ENCODE measurements around the gene FRS2.
"Not testable (repeated sequence)": the region's sequence is repeated elsewhere in the genome, so short reads cannot be mapped to it uniquely, and the experiment has no call there.

The FRS2 gene, protein sequence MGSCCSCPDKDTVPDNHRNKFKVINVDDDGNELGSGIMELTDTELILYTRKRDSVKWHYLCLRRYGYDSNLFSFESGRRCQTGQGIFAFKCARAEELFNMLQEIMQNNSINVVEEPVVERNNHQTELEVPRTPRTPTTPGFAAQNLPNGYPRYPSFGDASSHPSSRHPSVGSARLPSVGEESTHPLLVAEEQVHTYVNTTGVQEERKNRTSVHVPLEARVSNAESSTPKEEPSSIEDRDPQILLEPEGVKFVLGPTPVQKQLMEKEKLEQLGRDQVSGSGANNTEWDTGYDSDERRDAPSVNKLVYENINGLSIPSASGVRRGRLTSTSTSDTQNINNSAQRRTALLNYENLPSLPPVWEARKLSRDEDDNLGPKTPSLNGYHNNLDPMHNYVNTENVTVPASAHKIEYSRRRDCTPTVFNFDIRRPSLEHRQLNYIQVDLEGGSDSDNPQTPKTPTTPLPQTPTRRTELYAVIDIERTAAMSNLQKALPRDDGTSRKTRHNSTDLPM

DNA sequence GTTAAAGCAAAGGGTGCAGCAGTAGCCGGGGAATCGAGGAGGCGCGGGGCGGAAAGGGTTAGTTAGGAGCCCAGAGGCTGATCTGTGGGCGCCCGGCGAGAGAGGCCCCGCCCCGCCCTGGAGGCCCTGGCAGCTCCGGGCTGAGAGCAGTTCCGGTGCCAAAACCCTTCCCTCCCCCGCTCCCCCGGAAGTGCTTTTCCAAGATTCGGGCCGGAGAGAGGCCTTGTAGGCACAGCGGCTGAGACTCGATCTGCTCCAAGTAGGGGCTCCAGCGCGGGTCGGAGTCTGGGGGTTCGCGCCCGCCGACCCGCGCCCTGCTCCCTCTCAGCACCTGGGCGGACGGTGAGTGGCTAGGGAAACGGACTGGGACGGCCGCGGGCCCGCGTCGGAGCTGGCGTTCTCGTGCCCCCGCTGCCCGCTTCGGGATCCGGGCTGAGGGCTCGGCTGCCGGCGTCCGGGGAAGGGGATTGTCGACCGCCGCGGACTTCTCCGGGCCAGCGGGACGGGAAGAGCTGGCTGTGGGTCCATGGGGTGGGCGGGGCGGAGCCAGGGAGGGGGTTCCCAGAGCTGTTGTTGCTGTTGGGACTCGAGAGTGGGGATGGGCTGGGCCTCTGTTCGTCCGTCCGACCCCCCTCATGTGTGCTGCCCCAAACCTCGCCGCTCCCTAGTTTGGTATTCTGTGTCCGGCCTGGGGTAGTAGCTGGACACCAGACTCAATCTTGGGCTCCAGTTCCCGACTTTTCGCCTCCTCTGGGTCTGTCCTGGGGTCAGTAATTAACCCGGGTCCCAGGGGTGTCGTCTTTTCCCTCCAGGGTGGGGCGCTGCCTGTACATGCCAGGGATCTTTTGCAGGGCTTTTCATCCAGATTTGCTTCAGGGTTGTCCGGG lies at the start of gene FRS2:
Gene FRS2, plus strand, starts transcription at position 200 of the 887 bp plus-strand sequence. CDS start 98,643 bp downstream, outside the sequence.
- DNase-seq (ENCODE audit: low read depth in 2 of 2) = peak; percentile 77 to 88

DNA sequence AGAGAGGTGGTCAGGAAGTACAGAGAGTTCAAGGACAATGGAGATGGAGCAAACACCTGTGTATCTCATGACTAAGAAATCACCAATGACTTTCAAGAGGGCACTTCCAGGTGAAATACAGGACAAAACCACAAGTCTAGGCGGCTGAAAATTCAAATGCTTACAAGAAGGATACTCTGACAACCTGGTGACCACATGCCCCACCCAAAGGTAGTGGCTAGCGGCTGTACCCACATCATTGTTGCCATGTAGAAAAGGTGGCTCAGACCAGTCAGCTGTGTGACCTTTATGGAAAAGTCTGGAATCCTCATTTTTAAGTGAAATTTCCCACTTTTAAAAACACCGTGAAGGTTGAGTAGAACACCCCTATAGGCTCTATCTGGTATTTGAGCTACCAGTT lies 48.6 kb upstream of the FRS2 start:
- DNase-seq (ENCODE audit: low read depth in 2 of 2) = no peak

DNA sequence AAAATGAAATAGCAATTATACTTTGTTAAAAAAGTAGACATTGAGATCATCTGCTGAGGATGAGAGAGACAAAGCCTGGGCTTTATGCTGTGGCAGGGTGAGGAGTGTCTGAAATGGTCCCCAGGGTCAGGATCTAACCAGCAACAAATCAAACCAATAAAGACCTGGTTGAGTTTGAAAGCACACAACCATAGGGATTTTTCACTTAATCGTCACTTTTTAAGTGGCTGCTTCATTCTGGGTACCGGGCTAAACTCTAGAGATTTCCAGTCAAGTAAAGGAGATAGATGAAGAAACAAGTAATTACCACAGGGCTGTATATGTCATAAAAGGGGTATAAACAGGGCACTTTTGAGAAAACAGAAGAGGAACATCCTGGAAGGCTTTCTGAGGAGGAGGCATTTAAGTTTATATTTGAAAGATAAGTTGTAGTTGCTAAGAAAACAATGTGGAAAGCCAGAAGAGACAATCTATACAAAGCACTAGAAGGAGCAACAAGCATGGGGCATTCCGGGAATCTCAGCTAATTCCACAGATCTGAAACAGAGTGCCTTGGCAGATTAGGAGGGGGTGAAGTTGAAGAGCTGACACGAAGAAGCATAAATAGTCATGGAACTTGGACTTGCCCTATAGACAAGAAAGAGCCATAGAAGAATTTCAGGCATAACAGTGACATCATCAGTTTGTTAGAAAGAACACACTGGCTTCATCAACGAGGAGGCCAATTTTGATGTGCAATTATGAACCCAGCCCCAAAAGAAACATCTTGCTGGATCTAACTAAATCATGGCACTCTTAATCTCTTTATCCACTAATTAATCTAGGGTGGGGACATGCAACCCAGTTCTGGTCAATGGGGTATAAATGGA lies 46.9 kb upstream of the FRS2 start:
- DNase-seq (ENCODE audit: low read depth in 2 of 2) = no peak

DNA sequence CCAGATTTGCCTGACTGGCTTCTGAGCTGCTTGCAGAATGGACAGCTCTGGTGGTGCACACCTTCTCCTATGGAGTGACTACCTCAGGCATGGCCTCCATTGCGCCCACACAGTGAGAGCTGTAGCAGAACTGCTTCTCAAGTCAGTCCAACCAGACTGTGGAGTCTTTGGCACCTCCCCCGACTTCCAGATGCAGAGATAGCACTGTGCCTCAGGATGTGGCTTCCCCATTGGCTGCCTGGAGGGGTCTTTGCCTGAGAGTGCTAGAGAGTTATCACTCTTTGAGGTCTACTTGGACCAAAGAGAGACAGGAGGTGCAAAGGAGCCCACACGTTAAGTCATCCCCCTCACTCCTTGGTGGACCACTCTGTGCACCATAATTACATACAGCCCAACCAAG lies 44.8 kb upstream of the FRS2 start:
- no peak for DNase-seq (ENCODE audit: low read depth in 2 of 2)

DNA sequence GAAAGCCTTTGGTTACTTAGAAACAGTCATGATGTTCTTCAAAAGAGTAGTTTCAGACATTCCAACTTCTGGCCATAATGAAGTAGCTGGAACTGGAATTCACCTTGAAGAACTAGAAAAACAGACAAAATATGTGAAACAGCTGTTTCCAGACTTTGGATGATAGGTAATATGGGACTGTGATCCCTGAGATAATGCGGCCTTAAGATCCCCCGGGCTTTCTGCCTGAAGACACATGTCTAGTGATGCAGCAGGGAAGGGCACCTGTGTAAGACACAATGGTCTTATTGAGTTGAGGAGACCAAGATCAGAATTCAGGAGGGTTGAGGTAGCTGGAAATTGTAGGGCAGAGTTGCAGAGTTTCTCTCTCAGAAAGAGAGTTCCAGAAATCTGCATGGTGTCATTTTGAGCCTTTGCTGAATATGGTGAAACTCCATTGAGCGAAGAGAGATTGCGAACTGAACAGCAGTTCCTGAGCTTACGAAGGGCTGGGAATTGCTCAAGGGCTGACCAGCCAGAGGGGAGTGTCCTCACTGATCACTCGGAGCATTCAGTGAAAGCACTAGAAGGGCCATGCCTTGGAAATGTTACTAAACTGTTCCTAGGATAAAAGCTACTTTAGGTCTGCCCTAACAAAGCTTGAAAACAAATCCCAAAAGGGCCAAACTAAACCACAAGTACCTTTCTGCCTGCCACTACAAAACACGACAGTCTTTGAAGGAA lies 41.7 kb upstream of the FRS2 start:
- no peak for DNase-seq (ENCODE audit: low read depth in 2 of 2)

DNA sequence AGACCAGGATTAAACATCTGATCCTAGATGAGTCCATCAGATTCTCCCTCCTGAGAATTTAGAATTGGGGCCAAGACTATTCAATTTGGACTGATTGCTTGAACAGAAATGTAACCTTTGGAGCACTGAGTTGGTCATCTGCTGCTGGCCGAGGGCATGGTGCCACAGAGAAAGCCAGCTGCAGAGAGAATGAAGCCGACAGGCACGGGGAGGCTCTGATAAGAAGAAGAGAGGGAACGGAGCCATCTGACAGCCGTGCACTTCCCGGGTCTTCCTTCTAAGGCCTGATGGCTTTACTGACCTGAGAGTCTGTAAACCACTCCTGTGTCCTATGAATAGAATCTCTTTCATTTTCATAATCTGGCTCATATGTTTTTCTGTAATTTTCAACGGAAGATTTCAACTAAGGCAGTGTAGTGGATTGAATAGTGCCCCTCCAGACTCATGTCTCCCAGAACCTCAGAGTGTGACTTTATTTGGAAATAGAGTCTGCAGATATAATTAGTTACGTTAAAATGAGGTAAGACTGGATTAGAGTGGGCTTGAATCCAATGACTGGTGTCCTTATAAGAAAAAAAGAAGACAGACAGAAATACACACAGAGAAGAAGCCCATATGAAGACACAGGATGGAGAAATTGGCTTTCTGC lies 39.1 kb upstream of the FRS2 start:
- DNase-seq (ENCODE audit: low read depth in 2 of 2) = no peak

DNA sequence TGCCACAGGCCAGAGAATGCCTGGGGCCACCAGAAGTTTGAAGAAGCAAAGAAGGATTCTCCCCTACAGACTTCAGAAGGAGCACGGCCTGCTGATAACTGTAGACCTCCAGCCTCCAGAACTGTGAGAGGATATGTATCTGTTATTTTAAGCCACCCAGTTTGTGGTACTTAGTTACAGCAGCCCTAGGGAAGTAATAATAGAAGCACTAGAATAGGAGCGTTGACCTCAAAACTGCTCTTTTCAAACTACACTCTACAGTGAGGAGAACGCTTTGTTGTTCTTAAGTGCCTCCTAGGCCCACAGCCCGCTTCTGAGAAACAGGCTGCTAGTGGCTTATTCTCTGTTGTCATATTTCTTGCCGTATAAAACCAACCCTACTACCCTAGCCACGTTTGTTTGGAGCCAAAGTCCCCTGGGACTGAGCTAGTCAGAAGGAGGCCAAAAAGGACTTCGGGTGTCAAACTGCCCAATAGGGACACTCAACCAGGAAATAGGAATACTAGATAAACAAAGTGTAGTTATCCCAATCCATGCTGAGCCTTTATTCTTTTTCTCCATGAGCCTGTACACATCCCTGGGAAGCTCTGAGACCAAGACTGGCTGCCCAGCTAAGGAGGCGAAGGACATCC lies 38.5 kb upstream of the FRS2 start:
- no peak for DNase-seq (ENCODE audit: low read depth in 2 of 2)

DNA sequence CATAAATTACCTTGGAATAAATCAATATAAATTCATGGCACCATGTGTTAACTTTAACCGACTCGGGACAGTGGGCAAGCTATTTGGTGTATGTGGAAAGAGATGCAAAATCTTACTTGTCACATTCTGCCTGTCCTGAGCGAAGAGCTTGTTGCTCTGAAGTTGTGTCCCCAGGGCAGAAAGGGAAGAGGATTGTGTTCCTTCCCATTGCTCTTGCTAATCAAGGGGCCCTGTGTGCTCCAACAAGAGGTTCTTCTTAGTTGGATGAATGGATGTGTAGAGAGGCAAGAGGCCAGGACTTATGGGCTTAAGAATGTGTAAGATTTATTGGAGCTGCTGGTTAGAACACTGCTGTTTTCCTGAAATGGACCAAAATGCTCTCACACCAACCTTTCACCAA lies 36.5 kb upstream of the FRS2 start:
- no peak for DNase-seq (ENCODE audit: low read depth in 2 of 2)

DNA sequence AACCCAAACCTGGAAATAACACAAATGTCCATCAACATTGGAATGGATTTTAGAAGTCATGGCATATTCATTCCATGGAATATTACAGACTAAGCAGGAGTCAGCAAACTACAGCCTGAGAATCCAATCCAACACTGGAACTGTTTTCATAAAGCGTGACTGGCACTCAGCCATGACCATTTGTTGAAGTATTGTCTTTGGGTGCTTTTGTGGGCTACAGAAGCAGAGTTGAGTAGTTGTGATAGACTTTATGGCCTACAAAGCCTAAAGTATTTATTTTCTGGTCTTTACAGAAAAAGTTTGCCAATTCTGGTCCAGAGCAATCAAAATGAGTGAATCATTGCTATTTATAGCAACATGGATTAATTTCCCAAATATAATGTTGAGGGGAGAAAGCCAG lies 34.5 kb upstream of the FRS2 start:
- no peak for DNase-seq (ENCODE audit: low read depth in 2 of 2)

DNA sequence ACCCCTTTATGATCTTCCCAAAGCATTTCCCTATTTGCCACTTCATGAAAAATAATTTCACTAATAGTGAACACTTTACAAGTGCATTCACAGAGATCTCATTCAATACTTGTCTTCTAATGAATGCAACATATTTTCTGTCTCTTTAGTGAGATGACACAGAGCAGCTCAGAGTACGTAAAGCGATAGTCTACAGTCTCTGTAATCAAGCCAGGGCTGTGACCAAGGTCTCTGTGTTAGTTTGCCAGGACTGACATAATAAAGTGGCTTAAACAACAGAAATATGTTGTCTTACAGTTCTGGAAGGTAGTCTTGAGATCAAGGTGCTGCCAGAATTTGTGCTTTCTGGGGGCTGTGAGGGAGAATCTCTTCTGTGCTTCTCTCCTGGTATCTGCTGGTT lies 33.1 kb upstream of the FRS2 start:
- DNase-seq (ENCODE audit: low read depth in 2 of 2) = no peak

DNA sequence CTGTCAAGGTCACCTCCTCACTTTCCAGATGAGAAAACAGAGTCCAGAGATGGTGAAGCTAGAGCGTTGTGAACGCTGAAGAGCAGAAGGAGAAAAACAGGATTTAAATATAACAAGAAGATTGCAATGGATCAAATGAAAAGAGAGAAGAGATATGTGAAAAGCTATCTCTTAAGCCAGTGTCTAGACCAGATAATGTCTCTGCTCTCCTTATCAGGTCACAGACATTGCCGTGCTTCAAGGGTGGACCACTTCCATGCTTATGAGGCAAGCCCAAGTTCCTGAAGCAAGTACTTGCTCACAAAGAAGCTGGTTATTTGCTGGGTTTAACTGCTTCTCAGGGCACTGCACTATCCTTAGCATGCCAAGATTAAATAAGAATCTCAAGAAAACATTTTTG lies 31.6 kb upstream of the FRS2 start:
- no peak for DNase-seq (ENCODE audit: low read depth in 2 of 2)

DNA sequence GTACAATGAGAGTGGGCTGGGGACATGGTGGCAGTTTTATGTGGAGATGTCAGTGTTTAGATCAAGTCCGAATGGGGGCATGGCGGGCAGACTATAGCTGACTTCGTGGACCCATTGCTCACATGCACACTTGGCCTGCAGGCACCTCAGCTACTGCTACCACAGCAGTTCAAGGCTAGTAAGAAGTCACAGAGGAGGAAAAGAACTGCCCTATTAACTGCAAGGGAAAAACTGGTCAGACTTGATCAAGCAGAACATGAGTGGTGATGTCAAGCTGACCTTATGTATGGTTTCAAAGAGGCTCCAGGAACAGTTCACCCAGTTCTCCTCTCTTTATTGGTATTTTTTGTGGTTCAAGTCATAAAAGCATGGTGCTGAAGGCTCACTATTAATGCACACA lies 30.2 kb upstream of the FRS2 start:
- no peak for DNase-seq (ENCODE audit: low read depth in 2 of 2)

DNA sequence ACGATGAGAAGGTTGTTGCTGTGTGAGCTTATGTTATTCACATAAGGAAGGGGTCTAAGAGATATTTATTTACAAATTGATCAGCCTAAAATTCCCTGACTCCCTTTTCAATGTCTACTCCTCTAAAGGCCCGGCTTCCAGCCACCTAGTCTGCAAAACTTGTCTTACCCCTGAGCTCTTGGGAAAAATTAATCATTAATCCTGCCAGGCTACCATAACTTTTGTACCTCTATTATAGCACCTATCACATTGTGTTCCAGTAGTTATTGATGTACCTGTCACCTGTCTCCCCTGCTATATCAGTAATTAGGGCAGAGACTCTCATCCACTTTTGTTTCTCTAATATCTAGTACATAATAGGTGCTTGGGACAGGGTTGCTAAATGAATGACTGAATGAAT lies 29.3 kb upstream of the FRS2 start:
- DNase-seq (ENCODE audit: low read depth in 2 of 2) = no peak

DNA sequence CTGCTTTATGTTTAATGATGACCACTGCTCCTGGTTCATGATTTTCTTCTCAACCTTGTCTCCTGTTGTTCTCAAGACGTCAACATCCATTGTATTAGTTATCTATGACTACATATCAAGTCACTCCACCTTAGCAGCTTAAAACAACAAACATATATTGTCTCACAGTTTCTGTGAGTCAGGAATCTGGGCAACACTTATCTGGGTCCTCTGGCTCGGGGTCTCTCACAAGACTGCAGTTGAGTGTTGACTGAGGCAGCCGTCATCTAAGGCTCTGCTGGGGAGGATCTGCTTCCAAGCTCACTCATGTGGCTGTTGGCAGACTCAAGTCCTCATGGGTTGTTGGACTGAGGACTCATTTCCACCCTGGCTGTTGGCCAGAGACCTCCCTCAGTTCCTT lies 27.3 kb upstream of the FRS2 start:
- no peak for DNase-seq (ENCODE audit: low read depth in 2 of 2)

DNA sequence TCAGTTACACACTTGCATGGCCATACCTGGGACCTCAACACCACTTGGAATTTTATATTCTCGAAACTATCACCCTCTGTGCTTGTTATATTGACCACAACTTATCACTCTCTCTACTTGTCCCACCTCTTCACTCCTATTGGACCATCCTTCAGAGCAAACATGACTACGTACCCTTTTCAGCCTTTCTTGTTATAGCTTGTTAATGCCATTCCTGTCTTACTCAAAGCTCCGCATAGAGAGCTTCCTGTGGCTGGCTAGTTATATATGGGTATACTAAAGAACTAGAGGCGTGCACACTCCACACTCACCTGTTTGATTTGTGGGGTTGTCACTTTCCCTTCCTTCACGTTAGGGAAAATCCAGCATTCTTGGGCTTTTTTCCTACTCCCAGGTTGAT lies 26.3 kb upstream of the FRS2 start:
- no peak for DNase-seq (ENCODE audit: low read depth in 2 of 2)

DNA sequence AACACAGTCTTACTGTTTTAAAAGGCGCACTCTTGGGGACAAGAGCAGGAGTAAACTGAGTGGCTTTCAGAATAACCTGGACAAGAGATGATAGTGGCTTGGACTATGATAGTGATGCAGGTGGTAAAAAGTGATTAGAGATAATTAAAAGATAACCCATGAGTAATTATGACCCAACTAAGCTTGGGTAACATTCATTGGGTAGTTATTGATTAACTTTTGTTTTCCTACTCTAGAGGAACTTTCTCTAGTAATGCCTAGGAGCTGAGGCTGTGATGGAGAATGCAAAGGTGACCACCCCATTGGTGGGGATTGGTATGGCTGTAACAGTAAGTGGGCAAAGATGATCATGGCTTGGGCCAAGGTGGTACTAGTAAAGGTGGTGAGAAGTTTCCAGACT lies 22.3 kb upstream of the FRS2 start:
- DNase-seq (ENCODE audit: low read depth in 2 of 2) = no peak

DNA sequence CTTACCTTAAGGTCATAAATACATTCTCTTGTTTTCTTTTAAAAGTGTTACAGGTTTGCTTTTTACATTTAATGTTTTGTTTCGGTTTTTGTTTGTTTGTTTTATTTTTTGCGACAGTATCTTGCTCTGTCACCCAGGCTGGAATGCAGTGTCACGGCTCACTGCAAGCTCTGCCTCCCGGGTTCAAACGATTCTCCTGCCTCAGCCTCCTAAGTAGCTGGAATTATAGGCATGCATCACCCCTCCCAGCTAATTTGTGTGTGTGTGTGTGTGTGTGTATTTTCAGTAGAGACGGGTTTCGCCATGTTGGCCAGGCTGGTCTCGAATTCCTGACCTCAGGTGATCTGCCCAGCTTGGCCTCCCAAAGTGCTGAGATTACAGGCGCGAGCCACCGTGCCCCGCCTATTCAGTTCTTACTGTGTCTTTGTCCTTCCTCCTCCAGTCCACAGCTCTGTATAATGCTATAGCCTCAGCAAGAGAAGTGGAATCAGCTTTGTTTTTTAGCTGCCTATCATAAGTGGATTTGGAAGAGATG lies 17.5 kb upstream of the FRS2 start:
- not testable (repeated sequence) for DNase-seq (ENCODE audit: low read depth in 2 of 2)

DNA sequence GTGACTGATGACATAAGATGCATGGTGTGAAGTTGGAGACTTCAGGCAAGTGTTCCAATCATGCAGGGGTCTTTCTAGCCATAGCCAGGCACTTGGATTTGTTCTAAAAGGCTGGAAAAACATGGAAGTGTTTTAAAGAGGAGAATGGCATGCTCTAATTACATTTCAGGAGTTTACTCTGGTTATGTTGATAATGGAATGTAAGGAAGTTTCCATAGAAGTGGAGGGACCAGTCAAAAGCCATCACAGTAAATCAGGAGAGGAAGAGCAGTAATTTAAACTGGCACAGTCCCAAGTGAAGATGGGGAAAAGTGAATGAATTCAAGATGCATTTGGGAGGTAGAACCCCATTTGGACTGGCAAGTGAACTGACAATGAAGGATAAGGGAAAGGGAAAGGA lies 13.9 kb upstream of the FRS2 start:
- DNase-seq (ENCODE audit: low read depth in 2 of 2) = no peak

DNA sequence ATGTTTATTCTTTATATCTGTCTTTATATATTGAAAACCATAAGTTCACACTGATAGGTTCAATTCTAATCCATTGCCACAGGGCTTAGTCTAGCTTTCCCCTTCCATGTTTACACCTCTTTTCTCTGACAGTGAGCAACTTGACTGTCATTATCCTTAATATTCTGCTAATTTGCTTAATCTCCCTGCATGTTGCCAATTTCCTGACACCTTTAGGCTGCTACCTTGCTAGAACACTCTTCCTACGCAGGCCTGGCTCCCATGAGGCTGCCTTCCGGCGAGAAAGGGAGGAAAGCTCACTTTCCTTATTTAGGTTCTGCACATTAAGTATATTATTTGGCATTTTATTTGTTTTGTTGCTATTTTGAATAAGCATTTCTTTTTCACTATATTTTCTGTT lies 12.8 kb upstream of the FRS2 start:
- no peak for DNase-seq (ENCODE audit: low read depth in 2 of 2)

DNA sequence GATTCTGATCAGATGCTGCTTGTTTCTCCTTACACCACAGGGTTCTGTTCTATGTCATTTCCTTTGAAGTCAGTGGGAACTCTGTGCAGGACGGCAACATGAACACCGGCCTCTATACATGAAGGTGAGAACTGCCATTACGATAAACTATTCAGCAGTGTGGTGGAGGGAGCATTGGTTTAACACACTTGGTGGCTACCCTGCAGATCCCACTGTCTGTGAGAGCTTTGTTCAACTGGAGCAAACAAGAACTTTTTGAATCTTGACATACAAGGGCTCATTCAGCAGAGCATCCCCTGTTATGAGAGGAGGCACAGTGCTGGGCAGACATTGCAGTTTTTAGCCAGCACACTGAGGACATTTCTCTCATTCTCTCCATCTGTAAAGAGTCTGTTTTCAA lies 10.7 kb upstream of the FRS2 start:
- DNase-seq (ENCODE audit: low read depth in 2 of 2) = no peak
